HUES6 (cell line): ENCODE data around the gene S100A7.
"Not testable (repeated sequence)": the region's sequence is repeated elsewhere in the genome, so short reads cannot be mapped to it uniquely, and the experiment has no call there.

Experiments
- H3K27ac ChIP-seq: 2 replicates; pipeline ENCODE4 v1.7.0; 2013; ENCODE audit warnings: low read depth, mild to moderate bottlenecking, low read length, inconsistent platforms
- H3K27me3 ChIP-seq: 2 replicates; pipeline ENCODE4 v1.6.1; 2013; ENCODE audit warnings: low read length; ENCODE audit not compliant: control insufficient read depth, insufficient read depth
- H3K36me3 ChIP-seq: 2 replicates; pipeline ENCODE4 v1.6.1; 2013; ENCODE audit warnings: low read length; ENCODE audit not compliant: control insufficient read depth, insufficient read depth
- H3K4me1 ChIP-seq: 2 replicates; pipeline ENCODE4 v1.6.1; 2013; ENCODE audit warnings: low read length; ENCODE audit not compliant: control insufficient read depth, insufficient read depth
- H3K4me3 ChIP-seq: 2 replicates; pipeline ENCODE4 v1.5.1; 2013; ENCODE audit warnings: low read depth, low read length
- H3K9ac ChIP-seq: one replicate; pipeline ENCODE4 v1.6.1; 2013; ENCODE audit warnings: mild to moderate bottlenecking, low read length
- H3K9me3 ChIP-seq: 2 replicates; pipeline ENCODE4 v1.6.1; 2013; ENCODE audit warnings: low read depth, low read length; ENCODE audit not compliant: control insufficient read depth, insufficient read depth

S100A7 gene

DNA sequence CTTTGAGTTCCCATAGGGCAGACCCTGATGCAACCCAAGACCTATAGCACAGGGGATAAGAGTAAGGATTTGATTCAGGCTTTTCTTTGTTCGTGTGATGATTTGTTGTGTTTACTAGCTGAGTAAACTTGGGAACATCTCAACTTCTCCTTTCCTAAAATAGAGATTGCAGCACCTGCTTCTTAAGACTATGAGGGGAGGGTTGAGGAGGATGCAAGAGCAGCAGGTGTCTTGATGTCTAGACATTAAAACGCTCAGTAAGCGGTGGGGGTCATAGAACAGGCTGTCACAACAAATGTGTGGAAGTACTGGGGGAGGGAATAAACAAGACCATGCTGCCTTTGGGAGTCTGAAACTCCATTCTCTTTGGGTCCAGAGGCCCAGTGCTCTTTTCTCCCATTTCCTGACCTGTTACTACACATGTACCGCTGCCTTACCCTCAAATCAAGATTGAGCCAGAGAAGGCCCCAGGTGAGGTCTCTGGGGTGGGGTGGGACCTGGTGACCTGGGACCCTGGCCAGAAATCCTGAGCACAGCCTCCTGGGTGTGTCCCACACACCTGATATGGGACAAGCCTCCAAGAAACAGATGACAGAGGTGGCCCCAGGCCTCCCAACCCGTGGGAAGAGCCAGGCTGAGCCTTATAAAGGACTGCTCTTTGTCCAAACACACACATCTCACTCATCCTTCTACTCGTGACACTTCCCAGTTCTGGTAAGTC, 44.4 kb downstream of the S100A7 start, which contains the start of gene S100A7A:
TSS of gene S100A7A (plus strand) at position 671 of the 721 bp plus-strand sequence. CDS start 1,563 bp downstream, outside the sequence.
- no peak within 1 kb of the TSS for H3K27ac ChIP-seq

DNA sequence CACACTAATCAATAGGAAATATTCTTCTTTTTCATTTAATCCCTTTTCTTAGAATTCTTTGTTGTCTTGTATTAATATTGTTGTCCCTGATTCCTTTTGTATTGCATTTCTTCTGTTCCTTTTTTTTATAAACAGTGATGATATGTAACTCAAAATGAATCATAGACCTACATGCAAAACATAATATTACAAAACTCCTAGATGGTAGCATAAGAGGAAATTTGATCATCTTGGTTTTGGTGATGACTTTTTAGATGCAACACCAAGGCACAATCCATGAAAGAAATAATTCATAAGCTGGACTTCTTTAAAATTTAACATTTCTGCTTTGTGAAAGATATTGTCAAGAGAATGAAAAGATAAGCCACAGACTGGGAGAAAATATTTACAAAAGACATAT, 46.5 kb downstream of the S100A7 start:
- H3K27ac ChIP-seq, H3K36me3 ChIP-seq, H3K9ac ChIP-seq, H3K4me1 ChIP-seq, H3K4me3 ChIP-seq, H3K27me3 ChIP-seq, H3K9me3 ChIP-seq: not testable (repeated sequence)

More for the DNA sequence above, 44.4 kb downstream of the S100A7 start, which contains the start of gene S100A7A:
- Histone ChIP-seq H3K9ac (no peak within 1 kb of the TSS), H3K36me3 (no peaks in the 10 kb centered on the region), H3K9me3 (no peaks in the 10 kb centered on the region), H3K4me1 (no peaks in the 10 kb centered on the region), H3K4me3 (no peak within 1 kb of the TSS), H3K27me3 (peaks cover 16% of the 10 kb centered on the region)
